ENCODE data around the gene GPER1.

DNA sequence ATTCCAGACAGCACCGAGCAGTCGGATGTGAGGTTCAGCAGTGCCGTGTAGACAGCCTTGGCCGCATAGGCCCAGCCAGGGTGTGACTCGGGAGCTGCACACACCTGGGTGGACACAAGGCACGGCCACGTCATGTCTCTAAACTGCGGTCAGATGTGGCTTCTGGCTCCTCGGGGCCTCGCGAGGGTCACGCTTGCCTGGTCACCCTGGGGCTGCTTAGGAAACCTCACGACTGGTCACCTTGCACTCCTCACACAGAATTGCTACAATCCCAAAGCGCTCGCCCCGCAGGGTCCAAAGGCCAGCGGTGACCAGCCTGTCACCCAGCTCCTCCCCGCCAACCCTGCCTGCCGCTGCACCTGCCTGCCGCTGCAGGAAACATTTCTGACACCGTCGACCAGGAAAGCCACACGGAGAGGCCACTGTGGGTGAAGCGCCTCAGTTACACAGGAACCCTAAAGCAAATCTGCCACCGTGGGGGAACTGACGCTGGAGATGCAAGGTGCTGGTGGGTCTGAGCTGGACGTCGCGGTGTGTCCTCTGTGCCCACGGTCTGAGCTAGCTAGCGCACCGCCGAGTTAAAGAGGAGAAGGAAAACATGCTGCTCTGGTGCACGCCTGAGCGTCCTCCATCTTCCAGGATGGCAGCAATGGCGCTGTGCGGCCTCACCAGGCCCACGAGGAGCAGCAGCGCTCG lies 5.0 kb downstream of the GPER1 start:
- TF ChIP-seq, protein P1, sequence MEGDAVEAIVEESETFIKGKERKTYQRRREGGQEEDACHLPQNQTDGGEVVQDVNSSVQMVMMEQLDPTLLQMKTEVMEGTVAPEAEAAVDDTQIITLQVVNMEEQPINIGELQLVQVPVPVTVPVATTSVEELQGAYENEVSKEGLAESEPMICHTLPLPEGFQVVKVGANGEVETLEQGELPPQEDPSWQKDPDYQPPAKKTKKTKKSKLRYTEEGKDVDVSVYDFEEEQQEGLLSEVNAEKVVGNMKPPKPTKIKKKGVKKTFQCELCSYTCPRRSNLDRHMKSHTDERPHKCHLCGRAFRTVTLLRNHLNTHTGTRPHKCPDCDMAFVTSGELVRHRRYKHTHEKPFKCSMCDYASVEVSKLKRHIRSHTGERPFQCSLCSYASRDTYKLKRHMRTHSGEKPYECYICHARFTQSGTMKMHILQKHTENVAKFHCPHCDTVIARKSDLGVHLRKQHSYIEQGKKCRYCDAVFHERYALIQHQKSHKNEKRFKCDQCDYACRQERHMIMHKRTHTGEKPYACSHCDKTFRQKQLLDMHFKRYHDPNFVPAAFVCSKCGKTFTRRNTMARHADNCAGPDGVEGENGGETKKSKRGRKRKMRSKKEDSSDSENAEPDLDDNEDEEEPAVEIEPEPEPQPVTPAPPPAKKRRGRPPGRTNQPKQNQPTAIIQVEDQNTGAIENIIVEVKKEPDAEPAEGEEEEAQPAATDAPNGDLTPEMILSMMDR (IDR thresholded peaks at IDR 0.05) = no peak
- TF ChIP-seq RFX5 (IDR thresholded peaks at IDR 0.05) (no peak), BHLHE40 (IDR thresholded peaks at IDR 0.05; ENCODE audit: low read depth, low read length) (no peak), POLR2A (IDR thresholded peaks at IDR 0.05; ENCODE audit: low read length) (no peak), MAFK (IDR thresholded peaks at IDR 0.05; ENCODE audit: partially characterized antibody) (no peak)
- TF ChIP-seq, protein P2, sequence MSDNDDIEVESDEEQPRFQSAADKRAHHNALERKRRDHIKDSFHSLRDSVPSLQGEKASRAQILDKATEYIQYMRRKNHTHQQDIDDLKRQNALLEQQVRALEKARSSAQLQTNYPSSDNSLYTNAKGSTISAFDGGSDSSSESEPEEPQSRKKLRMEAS (IDR thresholded peaks at IDR 0.05) = no peak
- TF ChIP-seq, protein P3, sequence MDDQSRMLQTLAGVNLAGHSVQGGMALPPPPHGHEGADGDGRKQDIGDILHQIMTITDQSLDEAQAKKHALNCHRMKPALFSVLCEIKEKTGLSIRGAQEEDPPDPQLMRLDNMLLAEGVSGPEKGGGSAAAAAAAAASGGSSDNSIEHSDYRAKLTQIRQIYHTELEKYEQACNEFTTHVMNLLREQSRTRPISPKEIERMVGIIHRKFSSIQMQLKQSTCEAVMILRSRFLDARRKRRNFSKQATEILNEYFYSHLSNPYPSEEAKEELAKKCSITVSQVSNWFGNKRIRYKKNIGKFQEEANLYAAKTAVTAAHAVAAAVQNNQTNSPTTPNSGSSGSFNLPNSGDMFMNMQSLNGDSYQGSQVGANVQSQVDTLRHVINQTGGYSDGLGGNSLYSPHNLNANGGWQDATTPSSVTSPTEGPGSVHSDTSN (IDR thresholded peaks at IDR 0.05) = no peak
- TF ChIP-seq, protein P4, sequence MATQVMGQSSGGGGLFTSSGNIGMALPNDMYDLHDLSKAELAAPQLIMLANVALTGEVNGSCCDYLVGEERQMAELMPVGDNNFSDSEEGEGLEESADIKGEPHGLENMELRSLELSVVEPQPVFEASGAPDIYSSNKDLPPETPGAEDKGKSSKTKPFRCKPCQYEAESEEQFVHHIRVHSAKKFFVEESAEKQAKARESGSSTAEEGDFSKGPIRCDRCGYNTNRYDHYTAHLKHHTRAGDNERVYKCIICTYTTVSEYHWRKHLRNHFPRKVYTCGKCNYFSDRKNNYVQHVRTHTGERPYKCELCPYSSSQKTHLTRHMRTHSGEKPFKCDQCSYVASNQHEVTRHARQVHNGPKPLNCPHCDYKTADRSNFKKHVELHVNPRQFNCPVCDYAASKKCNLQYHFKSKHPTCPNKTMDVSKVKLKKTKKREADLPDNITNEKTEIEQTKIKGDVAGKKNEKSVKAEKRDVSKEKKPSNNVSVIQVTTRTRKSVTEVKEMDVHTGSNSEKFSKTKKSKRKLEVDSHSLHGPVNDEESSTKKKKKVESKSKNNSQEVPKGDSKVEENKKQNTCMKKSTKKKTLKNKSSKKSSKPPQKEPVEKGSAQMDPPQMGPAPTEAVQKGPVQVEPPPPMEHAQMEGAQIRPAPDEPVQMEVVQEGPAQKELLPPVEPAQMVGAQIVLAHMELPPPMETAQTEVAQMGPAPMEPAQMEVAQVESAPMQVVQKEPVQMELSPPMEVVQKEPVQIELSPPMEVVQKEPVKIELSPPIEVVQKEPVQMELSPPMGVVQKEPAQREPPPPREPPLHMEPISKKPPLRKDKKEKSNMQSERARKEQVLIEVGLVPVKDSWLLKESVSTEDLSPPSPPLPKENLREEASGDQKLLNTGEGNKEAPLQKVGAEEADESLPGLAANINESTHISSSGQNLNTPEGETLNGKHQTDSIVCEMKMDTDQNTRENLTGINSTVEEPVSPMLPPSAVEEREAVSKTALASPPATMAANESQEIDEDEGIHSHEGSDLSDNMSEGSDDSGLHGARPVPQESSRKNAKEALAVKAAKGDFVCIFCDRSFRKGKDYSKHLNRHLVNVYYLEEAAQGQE (IDR thresholded peaks at IDR 0.05) = no peak

All from A549 (cell line).